ENCODE measurements around the gene IRF5. TPM values are rescaled to one million over a fixed set of nuclear protein-coding genes. Genes with fewer than 3 reads are reported as not detected.

IRF5 gene
- total RNA-seq, 4 donors from 2014 or later = 13.5 to 23.4 (median 15.6) TPM

DNA sequence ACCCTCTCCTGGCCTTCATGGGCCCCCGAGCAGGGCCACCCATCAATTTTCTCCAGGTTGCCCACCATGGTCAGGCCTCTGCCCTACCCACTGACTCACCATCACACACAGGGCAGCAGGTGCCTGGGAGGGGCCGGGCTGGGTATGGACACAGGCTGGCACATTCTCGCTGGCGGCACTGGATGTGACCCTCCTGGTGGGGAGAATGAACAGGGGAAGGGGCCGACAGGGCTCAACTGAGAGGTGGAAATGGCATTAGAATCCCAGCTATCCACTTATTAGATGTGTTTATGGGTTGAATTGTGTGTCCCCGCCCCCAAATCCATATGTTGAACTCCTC, 43.7 kb upstream of the IRF5 start:
- DNase-seq (ENCODE audit: low spot score in 2 of 2) = no peak
- 91 to 97% methylated on average over 6 of the region's 6 CpGs for WGBS, 2 donors
- H3K4me3 ChIP-seq (ENCODE audit: low read depth, poor library complexity, severe bottlenecking) = no peak overlapping the region
- no peak for TF ChIP-seq POLR2A (IDR thresholded peaks at IDR 0.05)
- TF ChIP-seq, protein P1, sequence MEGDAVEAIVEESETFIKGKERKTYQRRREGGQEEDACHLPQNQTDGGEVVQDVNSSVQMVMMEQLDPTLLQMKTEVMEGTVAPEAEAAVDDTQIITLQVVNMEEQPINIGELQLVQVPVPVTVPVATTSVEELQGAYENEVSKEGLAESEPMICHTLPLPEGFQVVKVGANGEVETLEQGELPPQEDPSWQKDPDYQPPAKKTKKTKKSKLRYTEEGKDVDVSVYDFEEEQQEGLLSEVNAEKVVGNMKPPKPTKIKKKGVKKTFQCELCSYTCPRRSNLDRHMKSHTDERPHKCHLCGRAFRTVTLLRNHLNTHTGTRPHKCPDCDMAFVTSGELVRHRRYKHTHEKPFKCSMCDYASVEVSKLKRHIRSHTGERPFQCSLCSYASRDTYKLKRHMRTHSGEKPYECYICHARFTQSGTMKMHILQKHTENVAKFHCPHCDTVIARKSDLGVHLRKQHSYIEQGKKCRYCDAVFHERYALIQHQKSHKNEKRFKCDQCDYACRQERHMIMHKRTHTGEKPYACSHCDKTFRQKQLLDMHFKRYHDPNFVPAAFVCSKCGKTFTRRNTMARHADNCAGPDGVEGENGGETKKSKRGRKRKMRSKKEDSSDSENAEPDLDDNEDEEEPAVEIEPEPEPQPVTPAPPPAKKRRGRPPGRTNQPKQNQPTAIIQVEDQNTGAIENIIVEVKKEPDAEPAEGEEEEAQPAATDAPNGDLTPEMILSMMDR (IDR thresholded peaks at IDR 0.05) = no peak
- intact Hi-C loops (cut with DNase I; ENCODE audit: low total_unique reads) = no loop called here

DNA sequence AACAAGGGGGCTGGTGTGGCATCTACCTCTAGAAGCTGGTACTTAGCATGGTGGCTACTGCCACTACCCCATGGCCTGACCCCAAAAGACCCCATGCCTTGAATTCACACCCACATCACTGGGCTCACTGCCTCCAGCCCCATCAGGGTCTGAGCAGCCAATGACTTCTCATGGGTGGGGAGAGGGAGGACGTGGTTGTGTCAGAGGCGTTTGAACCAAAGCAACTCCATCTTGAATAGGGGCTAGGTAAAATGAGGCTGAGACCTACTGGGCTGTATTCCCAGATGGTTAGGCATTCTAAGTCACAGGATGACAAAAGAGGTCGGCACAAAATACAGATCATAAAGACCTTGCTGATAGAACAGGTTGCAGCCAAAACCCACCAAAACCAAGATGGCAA, 42.4 kb upstream of the IRF5 start:
- TF ChIP-seq, protein P1 (IDR thresholded peaks at IDR 0.05) = no peak
- TF ChIP-seq POLR2A (IDR thresholded peaks at IDR 0.05) = no peak
- no peak overlapping the region for H3K4me3 ChIP-seq (ENCODE audit: low read depth, poor library complexity, severe bottlenecking)
- 87 to 90% methylated on average over 3 of the region's 3 CpGs for WGBS, 2 donors
- no peak for DNase-seq (ENCODE audit: low spot score in 2 of 2)
- intact Hi-C loops (cut with DNase I; ENCODE audit: low total_unique reads) = no loop called here

DNA sequence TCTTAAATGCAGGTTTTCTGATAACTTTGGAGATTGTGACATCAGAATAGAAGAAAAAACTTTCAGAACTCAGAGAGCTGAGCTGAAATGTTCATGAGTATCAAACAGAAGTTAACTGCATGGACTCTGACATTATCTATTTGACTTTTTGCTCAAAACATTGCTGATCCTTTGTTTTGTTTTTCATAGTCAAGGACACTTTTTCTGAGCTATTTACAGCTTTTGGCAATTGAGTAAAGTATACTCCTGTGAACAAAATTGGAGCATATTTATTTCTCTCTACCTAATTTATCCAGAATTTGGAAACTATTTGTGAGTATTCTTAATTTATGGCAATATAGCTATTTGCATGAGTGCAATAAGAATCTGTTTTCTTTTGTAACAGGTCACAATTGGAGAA, 38.3 kb upstream of the IRF5 start:
- H3K4me3 ChIP-seq (ENCODE audit: low read depth, poor library complexity, severe bottlenecking) = no peak overlapping the region
- intact Hi-C loops (cut with DNase I; ENCODE audit: low total_unique reads) = no loop called here
- no peak for TF ChIP-seq POLR2A (IDR thresholded peaks at IDR 0.05)
- TF ChIP-seq, protein P1 (IDR thresholded peaks at IDR 0.05) = no peak
- no peak for DNase-seq (ENCODE audit: low spot score in 2 of 2)

DNA sequence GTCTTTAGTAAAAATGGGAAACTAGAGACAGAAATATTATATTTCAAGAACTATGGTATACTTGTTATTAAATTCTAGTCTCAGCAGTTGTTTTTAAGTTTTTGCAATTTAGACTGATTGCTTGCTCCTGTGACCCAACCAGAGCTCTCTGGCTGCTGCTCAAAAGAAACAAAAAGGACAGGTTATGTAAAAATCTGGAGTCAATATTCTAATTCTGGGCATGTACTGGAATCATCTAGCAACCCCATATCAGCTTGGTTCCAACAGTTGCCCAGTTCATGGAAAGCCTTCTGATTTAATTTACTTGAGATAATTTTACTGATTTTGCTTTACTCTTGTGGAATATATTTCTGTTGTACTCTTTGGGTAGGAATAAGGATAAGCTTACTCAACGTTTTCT, 37.5 kb upstream of the IRF5 start:
- TF ChIP-seq POLR2A (IDR thresholded peaks at IDR 0.05) = no peak
- TF ChIP-seq, protein P1 (IDR thresholded peaks at IDR 0.05) = no peak
- WGBS, 2 donors = 78 to 85% methylated on average over 1 of the region's 1 CpG
- intact Hi-C loops (cut with DNase I; ENCODE audit: low total_unique reads) = no loop called here

DNA sequence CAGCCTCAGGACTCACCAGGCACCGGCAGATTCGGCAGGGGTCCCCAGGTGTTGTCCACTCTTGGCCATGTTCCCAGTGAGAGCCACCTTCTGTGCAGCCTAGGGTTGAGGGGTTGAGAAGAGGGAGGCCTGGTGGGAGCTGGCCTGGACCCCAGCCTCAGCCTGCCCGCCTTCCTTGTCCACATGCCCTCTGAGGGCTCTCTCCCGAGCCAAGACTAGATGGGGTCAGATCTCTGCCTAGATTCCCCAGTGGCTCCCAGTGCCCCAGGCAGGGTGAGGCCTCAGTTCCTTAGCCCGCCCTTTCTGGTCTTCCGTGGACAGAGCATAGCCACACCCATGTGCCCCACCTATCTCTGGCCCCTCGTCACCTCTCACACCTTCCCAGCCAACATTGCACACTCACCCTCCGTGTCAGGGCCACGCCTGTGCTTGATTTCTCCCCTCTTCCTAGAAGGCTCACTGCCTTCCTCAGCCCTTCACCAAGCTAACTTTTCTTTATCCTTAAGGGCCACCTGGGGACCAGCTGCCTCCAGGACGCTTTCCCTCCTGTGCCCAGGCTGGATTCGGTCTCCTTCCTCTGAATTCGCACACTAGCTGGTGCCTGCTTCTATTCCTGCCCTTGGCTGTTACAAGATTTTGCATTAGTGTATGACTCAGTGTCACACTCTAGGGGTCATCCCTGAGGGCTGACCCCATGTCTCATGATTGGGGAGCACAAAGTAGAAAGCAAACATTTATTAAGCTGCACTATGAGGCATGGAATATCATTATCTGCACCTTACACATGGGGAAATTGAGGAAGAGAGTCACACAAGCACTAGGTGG, 34.8 kb upstream of the IRF5 start:
- H3K4me3 ChIP-seq (ENCODE audit: low read depth, poor library complexity, severe bottlenecking) = no peak overlapping the region
- TF ChIP-seq, protein P1 (IDR thresholded peaks at IDR 0.05) = no peak
- no peak for TF ChIP-seq POLR2A (IDR thresholded peaks at IDR 0.05)
- WGBS, 2 donors = 70% methylated on average over 12 of the region's 12 CpGs
- intact Hi-C loops (cut with DNase I; ENCODE audit: low total_unique reads) = no loop called here
- DNase-seq (ENCODE audit: low spot score in 2 of 2) = peak in 1 of 2 donors; percentile 78

More for the DNA sequence above, 37.5 kb upstream of the IRF5 start:
- no peak for DNase-seq (ENCODE audit: low spot score in 2 of 2)
- H3K4me3 ChIP-seq (ENCODE audit: low read depth, poor library complexity, severe bottlenecking) = no peak overlapping the region
